K562 (cell line): Measurements from ENCODE around the gene MTPN. TPM values are rescaled to one million over a fixed set of nuclear protein-coding genes. Genes with fewer than 3 reads are reported as not detected.

Experiments used
- E2F8 ChIP-seq: fragments of 450-650 bp; IDR thresholded peaks from 2 replicates; pipeline ENCODE4 v1.7.1; 2018; ENCODE audit warnings: mild to moderate bottlenecking, low read depth; ENCODE audit not compliant: partially characterized antibody
- ELF4 ChIP-seq: fragments of 450-650 bp; formaldehyde crosslinking; IDR thresholded peaks from 2 replicates; pipeline ENCODE4 v1.4.0; 2022; ENCODE audit warnings: missing genetic modification characterization
- EP300 ChIP-seq: IDR thresholded peaks from 2 replicates; pipeline ENCODE4 v1.6.1; 2012; ENCODE audit warnings: low read length, improper control_type of control experiment
- JUN ChIP-seq, 2 experiments: sonication (generic) in 1 of 2; formaldehyde crosslinking in 1 of 2; IDR thresholded peaks; 2 replicates each; pipeline versions ENCODE4 v1.6.1 to v1.8.0; 2012 to 2022; ENCODE audit warnings: borderline replicate concordance in 2 of 2, mild to moderate bottlenecking in 2 of 2, improper control_type of control experiment in 1 of 2, low read depth in 1 of 2, low read length in 1 of 2, missing genetic modification reagents in 1 of 2
- MAFK ChIP-seq: IDR thresholded peaks from 2 replicates; pipeline ENCODE4 v1.6.1; 2011; ENCODE audit warnings: low read length, improper control_type of control experiment
- NBN ChIP-seq: fragments of 450-650 bp; IDR thresholded peaks from 2 replicates; pipeline ENCODE4 v1.6.1; 2016; ENCODE audit warnings: low read depth, mild to moderate bottlenecking
- NR2C1 ChIP-seq, 2 experiments: fragments of 450-650 bp; IDR thresholded peaks; 2 replicates each; pipeline ENCODE4 v1.6.1; 2017; ENCODE audit warnings: mild to moderate bottlenecking in 2 of 2, antibody characterized with exemption in 1 of 2, inconsistent platforms in 1 of 2, missing compliant biosample characterization in 1 of 2, missing genetic modification characterization in 1 of 2
- OTX1 ChIP-seq: fragments of 450-650 bp; formaldehyde crosslinking; IDR thresholded peaks from 2 replicates; pipeline ENCODE4 v1.4.0; 2022; ENCODE audit warnings: mild to moderate bottlenecking
- RNF2 ChIP-seq: sonication (generic); IDR thresholded peaks from 2 replicates; pipeline ENCODE4 v1.6.1; 2016
- RNF219 ChIP-seq: fragments of 250-450 bp; sonication (Bioruptor Pico); IDR thresholded peaks from 2 replicates; pipeline ENCODE4 v1.5.0; 2022; ENCODE audit warnings: mild to moderate bottlenecking
- SIX5 ChIP-seq, 2 experiments: IDR thresholded peaks; 2 replicates each; pipeline ENCODE4 v1.6.1; 2011; ENCODE audit warnings: low read length in 2 of 2, borderline replicate concordance in 1 of 2, low read depth in 1 of 2, mild to moderate bottlenecking in 1 of 2, moderate library complexity in 1 of 2; ENCODE audit not compliant: insufficient read depth in 1 of 2
- SMARCA4 ChIP-seq: fragments of 450-650 bp; IDR thresholded peaks from 2 replicates; pipeline ENCODE4 v1.6.1; 2016
- SMARCA5 ChIP-seq: fragments of 450-650 bp; IDR thresholded peaks from 2 replicates; pipeline ENCODE4 v1.6.1; 2016
- TCF7L2 ChIP-seq: fragments of 150-350 bp; IDR thresholded peaks from 2 replicates; pipeline ENCODE4 v1.6.1; 2016; ENCODE audit warnings: low read depth, mild to moderate bottlenecking, low read length, moderate library complexity
- THRA ChIP-seq: fragments of 450-650 bp; IDR thresholded peaks from 2 replicates; pipeline ENCODE4 v1.6.1; 2017; ENCODE audit warnings: mild to moderate bottlenecking, moderate library complexity
- TRIM24 ChIP-seq, 2 experiments: fragments of 450-650 bp; IDR thresholded peaks; 2 replicates each; pipeline ENCODE4 v1.6.1; 2016
- ZC3H11A ChIP-seq: IDR thresholded peaks from 2 replicates; pipeline ENCODE4 v1.6.1; 2012; ENCODE audit warnings: low read depth, low read length, improper control_type of control experiment
- ZNF263 ChIP-seq: sonication (generic); formaldehyde crosslinking; IDR thresholded peaks from 2 replicates; pipeline ENCODE4 v1.8.0; 2022; ENCODE audit warnings: mild to moderate bottlenecking, missing genetic modification reagents, borderline replicate concordance
- polyA plus RNA-seq, 8 experiments: library from polyadenylated mRNA; depleted of rRNA in 4 of 8; stranded (reverse) in 5 of 8; unstranded in 3 of 8; fragments of >200 nt; fragmentation: Nextera tagmentation in 2 of 8; fragmentation: Illumina TruSeq in 1 of 8; extraction: Ambion mirVana in 2 of 8; extraction: Trizol in 1 of 8; gene quantifications; 2 replicates each; pipeline versions ENCODE4 v1.2.1 to v1.2.3, GENCODE V29; 2011 to 2014; ENCODE audit warnings: inconsistent platforms in 1 of 8, missing spikeins in 1 of 8
- total RNA-seq, 7 experiments: library from RNA; depleted of rRNA in 6 of 7; stranded (reverse); fragments of >200 nt in 6 of 7; fragmentation: Illumina TruSeq in 2 of 7; extraction: Trizol in 2 of 7; gene quantifications; 2 replicates each; pipeline versions ENCODE4 v1.2.1 to v1.2.3, GENCODE V29; 2011 to 2021; ENCODE audit warnings: low replicate concordance in 1 of 7

MTPN gene
- total and polyA plus RNA-seq, 9 of the 15 experiments (the other 6 are each of a cell fraction or from before 2014, with no cell fraction given) = 68.5 to 261 (median 156) TPM

DNA sequence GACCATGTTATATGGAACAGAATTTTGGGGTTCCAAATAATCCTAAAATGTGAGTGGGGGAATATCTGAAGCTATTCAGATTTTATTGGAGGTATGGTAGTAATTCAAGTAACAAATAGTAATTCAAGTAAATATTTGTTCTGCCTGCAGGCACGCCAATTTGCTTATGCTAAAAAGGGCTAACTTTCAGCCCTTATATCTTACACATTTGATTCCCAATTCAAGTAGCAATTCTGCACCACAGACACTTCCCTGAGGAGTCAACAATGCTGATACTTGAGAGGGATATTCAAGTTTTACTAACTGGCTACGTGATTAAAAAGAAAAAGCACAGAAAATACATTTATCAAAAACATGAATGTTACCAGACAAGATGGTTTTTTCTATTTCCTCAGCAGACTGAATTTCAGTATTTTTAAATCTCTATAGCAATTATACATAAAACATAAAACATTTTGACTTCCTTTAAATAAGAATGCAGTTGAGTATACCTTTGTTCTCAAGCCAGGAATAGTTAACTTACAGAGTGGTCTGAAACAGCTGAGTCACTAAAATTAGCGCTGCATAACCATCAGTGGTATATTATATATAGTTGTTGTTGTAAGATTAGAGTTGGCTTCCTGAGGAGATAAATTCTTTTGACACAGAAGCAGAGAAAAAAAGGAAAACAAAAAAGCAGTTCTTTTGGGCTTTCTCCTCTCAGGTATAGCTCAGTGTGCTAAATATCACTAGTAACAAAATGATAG lies 33.9 kb downstream of the MTPN start (continued):
- peak; percentile 95 for TF ChIP-seq SMARCA4
- TF ChIP-seq ZNF263 (CRISPR knock-in tag) = no peak
- TF ChIP-seq EP300 = peak; percentile 94
- TF ChIP-seq NR2C1 (IDR thresholded peaks at IDR 0.05) = 0 out of 2 replicates have a peak, but pooled peaks have one; percentile 9
- TF ChIP-seq NR2C1 (tag; IDR thresholded peaks at IDR 0.05) = no peak
- peak; percentile 35 for TF ChIP-seq E2F8
- no peak for TF ChIP-seq ELF4
- peak; percentile 93 for TF ChIP-seq MAFK
- TF ChIP-seq ZC3H11A = no peak
- TF ChIP-seq NBN = peak; percentile 67; the same call in 1 of the 2 replicates
- TF ChIP-seq TCF7L2 = no peak
- TF ChIP-seq TRIM24 (IDR thresholded peaks at IDR 0.05) = peak in 1 of 2 experiments; percentile 76; a peak in 2 of 4 replicates
- TF ChIP-seq RNF219 (CRISPR knock-in tag) = no peak
- TF ChIP-seq SIX5 (IDR thresholded peaks at IDR 0.05; ENCODE audit: borderline replicate concordance in 1 of 2, insufficient read depth in 1 of 2, low read depth in 1 of 2, low read length in 2 of 2) = no peak
- TF ChIP-seq SMARCA5 = no peak
- 0 out of 2 replicates have a peak, but pooled peaks have one; percentile 3 for TF ChIP-seq JUN (IDR thresholded peaks at IDR 0.05; ENCODE audit: borderline replicate concordance, low read depth, low read length)
- TF ChIP-seq JUN (CRISPR knock-in tag; IDR thresholded peaks at IDR 0.05; ENCODE audit: borderline replicate concordance) = no peak
- no peak; the same call in 1 of the 2 replicates for TF ChIP-seq THRA
- peak; percentile 64; the same call in 1 of the 2 replicates for TF ChIP-seq RNF2
- TF ChIP-seq OTX1 = no peak
